Nucleus accumbens (tissue), 56 donors: ENCODE measurements around the gene SBNO1.
"Not testable (repeated sequence)": the region's sequence is repeated elsewhere in the genome, so short reads cannot be mapped to it uniquely, and the experiment has no call there.

ENCODE experiments used
- DNase-seq, 56 donors: peaks; one replicate each; lab custom pipeline; 2025; lab: John Stamatoyannopoulos, UW

The SBNO1 gene

GRCh38 chr12:123389560-123390351 lies 25.1 kb upstream of the SBNO1 start:
- DNase-seq, result peak in 13 of 56 donors; percentile 4 to 45 (median 21)

GRCh38 chr12:123388951-123389559 lies 24.4 kb upstream of the SBNO1 start:
- peak in 1 of 56 donors; percentile 36 for DNase-seq

GRCh38 chr12:123388177-123388950 lies 23.7 kb upstream of the SBNO1 start:
- peak in 54 of 56 donors; percentile 27 to 87 (median 70) for DNase-seq

GRCh38 chr12:123387508-123388176 lies 23.0 kb upstream of the SBNO1 start:
- DNase-seq, result no peak

GRCh38 chr12:123385536-123385935 lies 20.9 kb upstream of the SBNO1 start:
- not testable (repeated sequence) for DNase-seq

GRCh38 chr12:123384994-123385376 lies 20.3 kb upstream of the SBNO1 start:
- no peak for DNase-seq

GRCh38 chr12:123384318-123384993 lies 19.8 kb upstream of the SBNO1 start:
- peak in 2 of 56 donors; percentile 27 to 38 for DNase-seq

- DNase-seq, result no peak
Measured at GRCh38 chr12:123382684-123383083, 18.0 kb upstream of the SBNO1 start.

- DNase-seq, result no peak
Measured at GRCh38 chr12:123379391-123379790, 14.7 kb upstream of the SBNO1 start.

GRCh38 chr12:123372415-123372814 lies 7.8 kb upstream of the SBNO1 start:
- not testable (repeated sequence) for DNase-seq

GRCh38 chr12:123371667-123372368 lies 7.2 kb upstream of the SBNO1 start:
- DNase-seq, result not testable (repeated sequence)

GRCh38 chr12:123369229-123369628 lies 4.6 kb upstream of the SBNO1 start:
- no peak for DNase-seq

GRCh38 chr12:123368431-123368830 lies 3.8 kb upstream of the SBNO1 start:
- not testable (repeated sequence) for DNase-seq

GRCh38 chr12:123367511-123367910 lies 2.9 kb upstream of the SBNO1 start:
- no peak for DNase-seq

GRCh38 chr12:123365025-123365917 lies 624 bp upstream of the SBNO1 start:
- peak; percentile 49 to 100 (median 96) for DNase-seq

- peak in 35 of 56 donors; percentile 4 to 59 (median 22) for DNase-seq
Measured at GRCh38 chr12:123363740-123364531, 711 bp downstream of the SBNO1 start.

GRCh38 chr12:123363390-123363739 lies 1.3 kb downstream of the SBNO1 start:
- no peak for DNase-seq

GRCh38 chr12:123358035-123358434 lies 6.6 kb downstream of the SBNO1 start:
- no peak for DNase-seq
